Loucy (cell line): Measurements from ENCODE around the gene NLRC5.

Source experiments
- CTCF ChIP-seq: fragments of 200-600 bp; sonication (generic); conservative IDR thresholded peaks from 2 replicates; pipeline ENCODE4 v1.5.1; 2014; ENCODE audit warnings: mild to moderate bottlenecking, antibody characterized with exemption, low read length
- EZH2phosphoT487 ChIP-seq: fragments of 200-600 bp; IDR thresholded peaks from 2 replicates; pipeline ENCODE4 v1.6.1; 2018; ENCODE audit warnings: antibody characterized with exemption, mild to moderate bottlenecking, moderate library complexity, borderline replicate concordance

DNA sequence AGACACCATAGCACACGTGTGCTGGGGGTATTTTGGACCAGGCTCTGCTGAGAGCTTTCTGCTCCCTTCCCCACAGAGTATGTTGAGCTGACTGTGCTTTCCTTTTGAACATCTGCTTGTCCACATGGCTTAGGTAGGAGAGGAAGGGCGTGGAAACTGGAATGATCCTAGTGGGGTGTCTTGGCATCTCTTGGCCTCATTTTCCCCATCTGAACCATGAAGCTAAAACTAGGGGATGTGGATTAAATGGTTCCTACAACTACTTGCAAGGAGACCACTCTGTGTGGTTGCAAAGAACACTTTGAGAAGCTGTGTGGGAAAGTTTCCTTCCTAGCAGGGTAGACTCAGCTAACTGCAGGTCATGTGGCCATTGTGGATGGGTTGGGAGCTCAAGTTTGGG is 6.7 kb upstream of the NLRC5 start:
- no peak for TF ChIP-seq CTCF
- no peak for TF ChIP-seq EZH2phosphoT487
